HL-60/S4 treated with retinoic acid at 250 ng/mL for 4 days and 3 days (cell line): Measurements from ENCODE around the gene NPNT.
"Not testable (repeated sequence)": the region's sequence is repeated elsewhere in the genome, so short reads cannot be mapped to it uniquely, and the experiment has no call there.

ENCODE experiments used
- in situ Hi-C: fragments of 300-500 bp; cut with MboI; formaldehyde crosslinking; loops from 2 replicates; pipeline ENCODE4 v1.7.0; 2022; ENCODE audit warnings: low sequenced_read_pairs

NPNT gene, protein sequence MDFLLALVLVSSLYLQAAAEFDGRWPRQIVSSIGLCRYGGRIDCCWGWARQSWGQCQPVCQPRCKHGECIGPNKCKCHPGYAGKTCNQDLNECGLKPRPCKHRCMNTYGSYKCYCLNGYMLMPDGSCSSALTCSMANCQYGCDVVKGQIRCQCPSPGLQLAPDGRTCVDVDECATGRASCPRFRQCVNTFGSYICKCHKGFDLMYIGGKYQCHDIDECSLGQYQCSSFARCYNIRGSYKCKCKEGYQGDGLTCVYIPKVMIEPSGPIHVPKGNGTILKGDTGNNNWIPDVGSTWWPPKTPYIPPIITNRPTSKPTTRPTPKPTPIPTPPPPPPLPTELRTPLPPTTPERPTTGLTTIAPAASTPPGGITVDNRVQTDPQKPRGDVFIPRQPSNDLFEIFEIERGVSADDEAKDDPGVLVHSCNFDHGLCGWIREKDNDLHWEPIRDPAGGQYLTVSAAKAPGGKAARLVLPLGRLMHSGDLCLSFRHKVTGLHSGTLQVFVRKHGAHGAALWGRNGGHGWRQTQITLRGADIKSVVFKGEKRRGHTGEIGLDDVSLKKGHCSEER

DNA sequence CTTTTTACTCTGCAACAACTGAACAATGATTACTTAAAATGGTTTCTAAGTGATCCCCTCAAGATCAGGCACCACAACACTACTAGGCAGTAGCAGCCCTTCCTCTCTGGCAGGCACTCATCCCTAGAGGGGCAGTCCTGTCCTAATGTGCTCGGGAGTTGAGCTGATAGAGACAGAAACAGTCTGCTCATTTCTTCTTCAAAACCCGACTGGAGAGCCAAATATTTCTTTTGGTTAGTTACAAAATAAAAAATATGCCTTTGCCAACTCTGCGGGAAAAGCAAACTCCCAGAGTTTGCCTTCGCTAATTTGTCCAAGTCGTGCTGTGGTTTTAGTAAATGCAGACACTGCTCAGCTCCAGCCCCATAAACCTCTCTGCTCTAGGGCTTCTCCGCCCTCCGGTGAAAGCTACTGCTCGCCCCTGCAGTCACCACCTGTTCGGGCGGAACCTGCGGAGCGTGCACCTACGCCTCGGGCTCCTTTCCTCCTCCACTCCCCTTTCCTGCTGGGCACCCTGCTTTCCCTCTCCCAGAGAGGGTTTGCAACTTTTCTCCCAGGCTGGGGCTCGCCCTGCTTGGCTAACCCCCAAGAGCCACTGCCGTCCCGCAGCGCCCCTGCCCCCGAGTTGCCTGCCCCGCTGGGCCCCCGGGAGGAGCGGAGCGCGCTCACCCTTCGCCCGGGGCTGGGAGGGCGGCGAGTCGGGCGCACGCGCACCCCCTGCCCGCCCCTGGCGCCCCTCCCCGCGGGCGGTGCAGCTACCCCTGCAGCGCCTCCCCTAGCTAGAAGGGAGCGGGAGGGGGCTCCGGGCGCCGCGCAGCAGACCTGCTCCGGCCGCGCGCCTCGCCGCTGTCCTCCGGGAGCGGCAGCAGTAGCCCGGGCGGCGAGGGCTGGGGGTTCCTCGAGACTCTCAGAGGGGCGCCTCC, at the start of gene NPNT:
NPNT (plus strand) TSS at position 812 of the 923 bp plus-strand sequence. CDS start 182 bp downstream, outside the sequence.
- in situ Hi-C loops, result no loop called here

DNA sequence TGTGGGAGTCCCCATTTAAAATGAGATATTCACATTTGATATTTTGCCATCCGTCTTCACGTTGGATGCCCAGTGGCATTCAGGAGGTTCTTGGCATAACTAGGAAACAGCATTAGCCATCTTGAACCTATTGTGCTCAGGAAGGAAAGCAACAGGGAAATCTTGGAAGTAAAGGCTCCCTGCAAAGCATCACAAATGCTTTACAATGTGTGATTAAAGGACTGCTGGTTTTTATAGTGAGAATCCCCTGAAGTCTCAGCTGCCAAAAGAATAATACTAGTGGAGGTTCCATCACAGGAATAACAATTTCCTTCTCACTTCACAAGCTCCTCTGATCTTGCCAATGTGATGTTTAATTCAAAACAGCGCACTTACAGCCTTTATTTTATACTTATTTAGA, 49.7 kb upstream of the NPNT start:
- in situ Hi-C loops, result no loop called here

DNA sequence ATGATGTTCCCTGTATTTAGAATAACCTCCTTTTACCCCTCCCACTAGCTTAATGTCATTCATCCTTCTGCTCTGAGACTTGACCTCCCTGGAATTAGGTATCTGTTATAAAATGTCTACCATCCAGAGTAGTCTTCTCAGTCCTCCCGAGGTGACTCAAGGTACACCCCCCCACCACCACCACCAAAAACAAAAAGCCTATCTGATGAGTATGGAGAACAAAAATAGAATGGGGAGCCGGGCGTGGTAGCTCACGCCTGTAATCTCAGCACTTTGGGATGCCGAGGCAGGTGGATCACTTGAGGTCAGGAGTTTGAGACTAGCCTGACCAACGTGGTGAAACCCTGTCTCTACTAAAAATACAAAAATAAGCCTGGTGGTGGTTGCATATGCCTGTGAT, 46.9 kb upstream of the NPNT start:
- in situ Hi-C loops, result not testable (repeated sequence)

DNA sequence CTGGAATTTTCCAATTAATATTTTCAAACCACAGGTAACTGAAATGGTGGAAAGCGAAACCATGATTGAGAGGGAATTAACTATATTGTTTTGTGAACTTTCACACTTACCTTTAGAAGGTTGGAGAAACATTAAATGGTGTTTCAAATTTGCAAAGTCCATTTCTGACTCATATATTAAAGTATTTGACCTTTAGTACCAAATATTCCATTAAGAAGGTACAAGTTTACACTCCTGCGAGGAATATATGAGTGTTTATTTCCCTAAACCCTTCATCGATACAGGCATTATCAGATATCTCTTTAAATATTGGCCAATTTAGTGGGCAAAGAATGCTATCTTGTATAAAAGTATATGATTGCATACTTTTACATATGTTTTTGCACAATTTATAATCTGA, 44.1 kb upstream of the NPNT start:
- in situ Hi-C loops, result no loop called here

DNA sequence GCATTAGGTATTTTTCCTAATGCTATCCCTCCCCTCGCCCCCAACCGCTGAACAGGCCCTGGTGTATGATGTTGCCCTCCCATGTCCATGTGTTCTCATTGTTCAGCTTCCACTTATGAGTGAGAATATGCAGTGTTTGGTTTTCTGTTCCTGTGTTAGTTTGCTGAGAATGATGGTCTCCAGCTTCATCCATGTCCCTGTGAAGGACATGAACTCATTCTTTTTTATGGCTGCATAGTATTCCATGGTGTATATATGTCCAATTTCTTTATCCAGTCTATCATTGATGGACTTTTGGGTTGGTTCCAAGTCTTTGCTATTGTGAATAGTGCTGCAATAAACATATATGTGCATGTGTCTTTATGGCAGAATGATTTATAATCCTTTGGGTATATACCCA, 43.0 kb upstream of the NPNT start:
- in situ Hi-C loops, result not testable (repeated sequence)

DNA sequence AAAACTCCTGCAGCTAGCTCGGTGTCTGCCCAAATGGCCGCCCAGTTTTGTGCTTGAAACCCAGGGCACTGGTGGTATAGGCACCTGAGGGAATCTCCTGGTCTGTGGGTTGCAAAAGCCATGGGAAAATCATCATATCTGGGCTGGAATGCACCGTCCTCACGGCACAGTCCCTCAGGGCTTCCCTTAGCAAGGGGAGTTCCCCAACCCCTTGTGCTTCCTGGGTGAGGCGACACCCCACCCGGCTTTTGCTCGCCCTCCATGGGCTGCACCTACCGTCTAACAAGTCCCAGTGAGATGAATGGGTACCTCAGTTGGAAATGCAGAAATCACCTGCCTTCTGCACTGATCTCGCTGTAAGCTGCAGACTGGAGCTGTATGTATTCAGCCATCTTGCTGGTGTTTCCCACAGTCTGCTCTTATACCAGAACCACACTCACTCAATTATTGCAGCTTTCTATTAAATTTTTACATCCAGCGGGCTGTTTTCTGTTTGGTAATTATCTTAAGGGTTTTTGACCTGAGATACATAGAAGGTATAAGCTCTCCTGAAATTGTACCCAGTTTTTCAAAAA, 36.7 kb upstream of the NPNT start:
- in situ Hi-C loops, result no loop called here

DNA sequence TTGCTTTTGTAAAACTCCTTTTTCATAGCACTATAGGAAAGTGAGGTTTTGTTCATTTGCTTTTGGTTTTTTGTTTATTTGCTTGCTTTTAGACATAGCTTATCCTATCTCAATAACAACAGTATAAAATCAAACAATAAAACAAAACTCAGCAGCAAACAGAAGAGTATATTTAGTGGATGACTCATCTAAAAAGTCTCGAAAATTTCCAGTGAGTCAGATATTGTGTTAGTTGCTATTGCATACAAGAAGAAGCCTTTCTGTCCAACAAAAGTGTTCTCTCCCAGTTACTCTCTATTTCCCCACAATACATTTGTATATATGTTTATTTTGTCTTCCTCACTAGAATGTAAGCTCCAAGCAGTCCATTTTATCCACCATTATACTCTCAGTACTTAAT, 36.0 kb upstream of the NPNT start:
- in situ Hi-C loops, result no loop called here

DNA sequence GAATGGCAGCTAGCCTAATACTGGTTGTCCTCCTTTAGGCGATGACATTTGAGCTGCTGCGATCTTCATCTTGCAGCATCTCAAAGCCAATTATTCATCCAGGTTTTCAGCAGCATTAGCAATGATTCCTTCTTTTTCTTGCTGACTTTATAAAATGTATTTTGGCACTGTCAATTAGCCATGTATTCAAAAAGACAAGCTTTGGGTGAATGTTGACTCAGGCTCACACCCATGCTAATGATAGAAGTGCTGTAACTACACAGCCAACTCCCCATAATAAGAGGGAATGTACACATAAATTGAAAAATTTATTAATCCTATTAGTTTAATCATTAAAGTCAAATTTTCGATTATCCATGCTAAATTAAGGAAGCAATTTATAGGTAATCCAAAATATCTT, 24.3 kb upstream of the NPNT start:
- in situ Hi-C loops, result no loop called here

DNA sequence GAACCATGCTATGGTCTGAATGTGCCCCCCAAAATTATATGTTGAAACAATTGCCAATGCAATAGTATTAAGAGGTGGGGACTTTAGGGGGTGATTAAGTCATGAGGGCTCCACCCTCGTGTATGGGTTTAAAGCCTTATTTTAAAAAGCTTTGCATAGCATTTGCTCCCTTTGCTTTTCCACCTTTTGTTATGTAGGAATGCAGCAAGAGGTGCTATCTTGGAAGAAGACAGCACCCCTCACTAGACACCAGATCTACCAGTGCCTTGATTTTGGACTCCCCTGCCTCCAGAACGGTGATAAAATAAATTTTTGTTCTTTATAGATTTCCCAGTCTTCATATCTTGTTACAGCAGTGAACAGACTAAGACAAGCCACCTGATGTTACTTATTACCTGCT, 23.3 kb upstream of the NPNT start:
- in situ Hi-C loops, result no loop called here

DNA sequence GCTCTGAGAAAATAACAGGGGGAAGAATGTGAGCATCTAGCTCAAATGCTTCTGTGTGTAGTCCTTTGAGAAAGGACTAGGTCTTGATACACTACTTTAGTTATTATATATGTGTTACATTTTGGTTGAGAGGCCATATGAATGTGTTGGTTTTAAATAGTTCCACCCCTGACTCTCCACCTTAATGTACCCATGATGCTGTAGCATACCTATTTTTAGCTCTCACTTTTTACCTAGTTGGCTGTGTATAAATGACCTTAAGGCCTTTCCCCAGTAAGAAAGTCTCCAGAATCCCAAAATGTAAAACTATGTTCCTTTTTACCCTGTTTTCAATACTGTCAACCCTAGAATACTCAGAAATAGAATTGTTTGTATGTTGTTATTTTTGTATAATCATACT, 20.0 kb upstream of the NPNT start:
- in situ Hi-C loops, result no loop called here

DNA sequence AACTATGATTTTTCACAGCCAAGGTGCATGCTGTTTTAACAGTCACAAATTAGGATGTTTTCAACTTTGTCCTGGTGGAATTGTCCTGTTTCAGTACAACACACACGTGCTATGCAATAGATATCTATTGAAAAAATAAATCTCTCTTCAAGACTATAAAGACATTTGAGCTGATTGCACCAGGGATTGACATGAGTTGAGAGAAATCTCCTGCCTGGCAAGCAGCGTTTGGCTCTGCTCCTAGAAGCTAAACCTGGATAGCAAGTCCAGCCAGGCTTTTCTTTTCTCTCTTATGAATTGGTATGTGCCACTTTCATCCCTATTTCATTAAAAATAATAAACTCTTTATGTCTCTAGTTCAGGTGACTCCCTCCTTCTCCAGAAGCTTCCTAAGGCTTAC, 16.6 kb upstream of the NPNT start:
- in situ Hi-C loops, result no loop called here

DNA sequence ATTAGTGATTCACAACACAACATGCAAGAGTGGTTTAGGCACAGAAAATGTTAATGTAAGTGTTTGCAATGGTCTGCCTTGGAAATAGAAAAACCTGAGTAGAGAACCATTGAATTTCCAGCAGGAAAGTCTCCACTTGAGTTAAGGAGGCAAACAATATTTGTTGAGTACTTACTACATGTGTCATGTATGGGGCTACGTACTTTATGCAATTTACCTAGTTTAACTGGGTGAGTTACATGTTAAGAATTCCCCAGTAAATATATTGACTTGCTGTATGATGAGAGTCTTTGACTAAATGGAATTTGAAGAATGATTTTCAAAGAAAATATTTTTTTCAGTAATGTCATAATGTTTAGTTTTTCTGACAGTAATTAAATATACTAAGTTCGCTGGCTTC, 7.8 kb upstream of the NPNT start:
- in situ Hi-C loops, result no loop called here

DNA sequence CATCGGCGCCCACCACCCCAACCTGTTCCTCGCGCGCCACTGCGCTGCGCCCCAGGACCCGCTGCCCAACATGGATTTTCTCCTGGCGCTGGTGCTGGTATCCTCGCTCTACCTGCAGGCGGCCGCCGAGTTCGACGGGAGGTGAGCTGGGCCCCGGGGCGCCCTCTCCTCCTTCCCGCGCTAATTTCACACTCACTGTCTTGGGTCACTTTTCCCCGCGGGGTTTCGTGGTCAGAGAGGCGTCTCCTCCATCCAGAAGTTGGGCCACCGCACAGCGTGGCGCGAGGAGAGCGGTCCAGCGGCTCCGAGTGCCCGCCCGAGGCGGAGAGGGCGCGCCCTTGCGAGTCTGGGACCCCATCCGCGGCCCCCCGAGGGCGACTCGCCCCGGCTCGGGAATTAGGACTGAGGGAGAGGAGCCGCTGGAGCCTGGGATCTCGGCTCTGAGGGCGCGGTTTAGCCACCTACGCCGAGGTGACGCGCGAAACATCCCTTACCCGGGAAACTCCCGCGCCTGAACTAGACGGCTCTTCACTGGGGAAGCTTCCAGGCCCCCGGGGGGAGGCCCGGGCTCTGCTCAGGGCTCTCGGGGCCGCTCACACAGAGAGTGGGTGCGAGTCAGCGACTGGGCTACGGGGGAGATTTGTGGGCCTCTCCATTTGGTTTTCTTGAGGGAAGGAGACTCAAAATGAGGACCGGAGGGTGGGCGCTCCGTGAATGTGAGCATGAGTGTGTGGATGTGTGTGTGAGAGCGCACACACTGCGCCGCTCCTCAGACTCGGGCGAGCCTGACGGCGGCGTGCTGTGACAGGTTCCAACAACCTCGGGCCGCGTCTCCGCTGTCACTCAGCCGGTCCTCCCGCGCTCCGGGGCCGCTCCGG, 551 bp downstream of the NPNT start:
- in situ Hi-C loops, result no loop called here

DNA sequence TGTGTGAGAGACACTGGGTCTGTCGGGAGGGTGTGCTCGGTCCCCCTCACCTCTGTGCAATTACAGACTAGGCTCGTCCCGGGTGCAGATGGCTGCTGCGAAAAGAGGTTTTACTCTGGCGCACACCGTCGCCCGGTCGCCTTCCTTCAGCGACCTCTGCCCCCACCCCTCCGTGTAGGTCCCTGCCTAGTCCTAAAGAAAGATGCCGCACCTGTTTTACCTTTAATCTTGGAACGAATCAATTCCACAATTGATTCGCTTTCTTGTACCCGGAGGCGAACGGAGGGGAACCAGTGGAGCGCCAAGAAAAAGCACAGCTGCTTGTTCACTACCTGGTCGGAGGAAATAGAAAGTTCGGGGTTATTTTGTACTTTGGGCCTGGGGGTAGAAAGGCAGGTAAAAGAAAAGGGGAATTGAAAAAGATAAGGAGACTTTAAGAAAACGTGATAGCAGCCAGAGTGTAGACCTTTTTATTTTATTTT, 1.2 kb downstream of the NPNT start:
- in situ Hi-C loops, result no loop called here

DNA sequence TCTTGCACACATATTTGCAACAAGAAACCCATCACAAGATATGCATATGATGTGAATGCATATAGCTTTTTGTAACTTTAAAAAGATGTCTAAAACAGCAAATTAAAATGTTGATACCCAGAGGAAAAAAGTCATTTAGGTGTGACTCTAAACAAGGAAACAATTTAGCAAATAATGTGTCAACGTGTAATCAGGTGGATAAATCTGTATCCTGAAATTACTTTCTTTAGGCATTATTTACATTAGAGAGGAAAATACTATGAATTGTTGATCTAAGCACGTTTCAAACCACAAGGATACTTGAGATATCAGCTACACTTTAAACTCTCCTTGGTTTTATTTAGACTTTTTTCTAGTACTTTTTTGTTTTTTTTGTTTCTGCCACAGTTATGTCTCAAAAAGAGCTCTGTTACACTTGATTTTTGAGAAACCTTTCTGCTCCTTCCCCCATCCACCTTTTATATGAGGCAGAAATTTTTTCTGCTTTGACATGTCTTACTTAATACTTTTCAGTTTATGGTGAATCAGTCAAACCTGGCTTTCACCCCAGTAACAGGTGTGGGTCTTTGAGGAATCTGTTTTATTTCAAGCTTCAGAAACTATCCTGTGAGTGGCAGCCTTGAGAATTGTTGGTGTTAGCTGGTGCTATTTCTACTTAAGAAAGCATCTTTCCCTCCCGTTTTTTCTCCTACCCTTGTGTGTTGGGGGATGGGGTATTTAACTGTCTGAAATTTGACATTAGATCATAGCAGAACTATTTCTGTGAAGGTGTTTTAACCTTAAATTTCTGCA, 1.9 kb downstream of the NPNT start:
- in situ Hi-C loops, result no loop called here

DNA sequence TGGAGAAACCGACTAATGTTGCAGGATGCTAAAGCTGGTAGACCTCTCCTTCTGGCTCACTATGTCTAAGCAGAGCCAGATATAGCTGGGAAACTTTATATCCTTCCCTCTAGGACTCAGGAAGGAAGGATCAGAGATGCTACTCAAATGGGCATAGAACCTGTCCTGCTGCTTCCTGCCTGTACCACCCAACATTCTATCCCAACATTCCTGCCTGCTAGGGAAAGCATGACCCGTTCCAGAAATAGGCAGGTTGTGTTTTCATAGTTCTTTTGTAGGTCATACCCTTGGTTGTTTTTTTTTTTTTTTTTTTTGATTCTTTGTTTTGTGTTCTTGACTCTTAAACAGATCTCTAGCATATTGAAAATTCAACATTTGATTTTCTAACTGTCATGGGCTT, 5.3 kb downstream of the NPNT start:
- in situ Hi-C loops, result no loop called here

DNA sequence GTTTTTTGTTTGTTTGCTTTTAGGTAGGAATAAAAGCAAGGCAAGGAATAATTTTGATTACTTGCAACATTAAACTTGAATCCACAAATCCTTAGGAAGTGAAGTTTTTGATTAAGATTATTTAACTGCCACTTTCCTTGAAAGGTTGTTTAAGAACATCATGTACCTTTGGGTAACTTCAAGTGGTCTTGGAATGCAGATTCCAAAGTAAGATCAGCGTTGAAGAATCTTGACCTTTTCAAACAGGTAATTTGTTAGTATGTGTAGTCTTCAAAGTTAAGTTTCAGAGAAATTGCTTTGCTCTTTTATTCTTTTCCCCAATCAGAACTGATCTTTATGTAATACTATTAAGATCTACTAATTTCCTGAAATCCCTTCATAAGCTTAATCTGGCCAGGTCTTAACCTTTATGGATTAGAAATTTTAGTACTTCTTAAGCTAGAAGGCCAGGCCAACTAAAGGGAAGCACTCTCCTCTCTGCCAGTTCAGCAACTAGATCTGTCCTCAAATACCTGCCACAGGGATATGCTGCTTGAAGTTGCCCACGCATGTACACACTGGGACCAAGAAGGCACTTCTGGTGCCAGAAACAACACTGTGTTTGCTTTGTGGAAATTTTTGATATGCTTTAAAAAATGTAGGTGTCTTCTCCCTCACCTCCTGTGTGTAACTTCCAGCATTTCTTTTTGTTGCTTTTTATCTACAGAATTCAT, 7.4 kb downstream of the NPNT start:
- in situ Hi-C loops, result no loop called here

DNA sequence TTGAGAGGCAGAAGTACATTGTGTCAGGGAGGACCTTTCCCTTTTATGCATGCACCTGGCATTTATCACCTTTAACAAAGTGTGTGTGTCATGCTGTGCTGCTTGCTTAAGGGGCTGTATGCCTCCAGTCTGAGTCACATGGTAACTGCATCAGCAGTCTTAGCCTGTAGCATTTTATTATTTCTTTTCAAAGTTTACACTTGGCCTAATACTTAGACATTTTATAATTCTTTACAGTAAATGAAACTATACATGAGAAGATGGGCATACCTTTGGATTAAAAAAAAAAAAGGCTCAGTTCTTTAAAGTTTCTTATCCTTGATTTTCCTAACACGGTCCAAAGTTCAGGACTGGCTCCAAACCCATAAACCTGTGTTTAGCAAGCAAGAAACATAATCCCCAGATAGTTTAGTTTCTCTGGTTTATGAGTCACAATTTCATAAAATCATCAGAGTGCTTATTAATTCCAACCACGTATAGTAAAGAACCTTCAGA, 14.6 kb downstream of the NPNT start:
- in situ Hi-C loops, result no loop called here

DNA sequence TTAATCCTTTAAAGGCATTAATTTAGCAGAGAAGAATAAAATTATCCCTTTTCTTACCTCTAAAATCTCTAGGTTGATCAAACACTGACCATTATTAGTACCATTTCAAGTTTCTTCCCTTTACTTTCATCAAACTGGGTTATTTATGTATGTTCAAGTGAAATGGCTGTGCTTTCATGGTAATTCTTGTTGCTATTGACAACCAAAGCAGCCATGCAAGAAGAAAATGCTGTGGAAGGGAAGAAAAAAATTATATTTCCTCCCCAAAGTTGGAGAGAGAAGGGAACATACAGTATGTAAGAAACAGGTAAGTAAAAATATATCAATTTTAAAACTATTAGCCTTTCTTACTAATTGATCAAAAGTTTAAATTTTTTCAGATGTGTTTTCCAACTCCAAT, 16.2 kb downstream of the NPNT start:
- in situ Hi-C loops, result no loop called here
